Measurements from ENCODE around the gene RNPEPL1.

The RNPEPL1 gene

GRCh38 chr2:240577281-240578109 is 9.2 kb downstream of the RNPEPL1 start:
- no peak for DNase-seq

- no peak for DNase-seq
Measured at GRCh38 chr2:240578110-240578450, 9.8 kb downstream of the RNPEPL1 start.

GRCh38 chr2:240578488-240578887 is 10.2 kb downstream of the RNPEPL1 start:
- no peak for DNase-seq

GRCh38 chr2:240579071-240579762 is 10.9 kb downstream of the RNPEPL1 start:
- no peak for DNase-seq

- peak; percentile 74 for DNase-seq
Measured at GRCh38 chr2:240579771-240580614, 11.7 kb downstream of the RNPEPL1 start.

- no peak for DNase-seq
Measured at GRCh38 chr2:240581811-240582210, 13.5 kb downstream of the RNPEPL1 start.

GRCh38 chr2:240582781-240583180 is 14.5 kb downstream of the RNPEPL1 start:
- no peak for DNase-seq

GRCh38 chr2:240583774-240584173 is 15.5 kb downstream of the RNPEPL1 start:
- no peak for DNase-seq

GRCh38 chr2:240584486-240585031 is 16.3 kb downstream of the RNPEPL1 start:
- DNase-seq = no peak

GRCh38 chr2:240585101-240585500 is 16.8 kb downstream of the RNPEPL1 start:
- no peak for DNase-seq

GRCh38 chr2:240585681-240586197 is 17.5 kb downstream of the RNPEPL1 start:
- no peak for DNase-seq

GRCh38 chr2:240586198-240586918 is 18.1 kb downstream of the RNPEPL1 start, which contains the start of gene CAPN10:
Gene CAPN10 (plus strand): TSS chr2:240586734. CDS start chr2:240586912, 178 bp downstream.
- peak; percentile 98 for DNase-seq

GRCh38 chr2:240586919-240587800 is 18.9 kb downstream of the RNPEPL1 start:
- DNase-seq = peak; percentile 46

GRCh38 chr2:240588006-240588655 is 19.8 kb downstream of the RNPEPL1 start:
- DNase-seq = no peak

GRCh38 chr2:240588669-240589068 is 20.4 kb downstream of the RNPEPL1 start:
- DNase-seq = no peak

- no peak for DNase-seq
Measured at GRCh38 chr2:240589375-240589774, 21.1 kb downstream of the RNPEPL1 start.

- DNase-seq = no peak
Measured at GRCh38 chr2:240589850-240590525, 21.7 kb downstream of the RNPEPL1 start.

- DNase-seq = no peak
Measured at GRCh38 chr2:240590681-240591111, 22.4 kb downstream of the RNPEPL1 start.

- no peak for DNase-seq
Measured at GRCh38 chr2:240591226-240591625, 22.9 kb downstream of the RNPEPL1 start.

- no peak for DNase-seq
Measured at GRCh38 chr2:240591784-240592183, 23.5 kb downstream of the RNPEPL1 start.
